Measurements from ENCODE around the gene LRFN4. TPM values are rescaled to one million over a fixed set of nuclear protein-coding genes. Genes with fewer than 3 reads are reported as not detected.

The LRFN4 gene
- total RNA-seq, 1 experiment from 2014 or later, result 66.7 TPM

DNA sequence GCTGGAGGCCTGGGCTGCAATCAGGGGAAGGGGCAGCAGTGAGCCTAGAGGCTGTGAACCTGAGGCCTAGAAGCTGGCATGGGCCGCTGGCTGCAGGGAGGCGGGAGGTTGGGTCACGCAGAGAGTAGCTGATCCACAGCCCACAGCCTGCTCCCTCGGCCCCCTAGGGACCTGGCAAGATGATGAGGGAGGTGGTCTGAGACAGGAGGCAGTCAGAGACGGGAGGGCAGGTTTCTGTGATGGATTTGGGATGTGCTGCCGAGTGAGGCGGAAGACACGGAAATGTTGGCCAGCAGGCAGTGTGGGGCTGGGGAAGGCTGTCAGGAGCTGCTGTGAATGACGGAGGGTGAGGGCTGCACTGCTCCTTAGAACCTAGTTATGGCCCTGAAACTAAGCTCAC is 22.7 kb downstream of the LRFN4 start:
- no peak overlapping the region for H2AK5ac ChIP-seq (ENCODE audit: insufficient read length, low read length)
- H3K79me2 ChIP-seq (ENCODE audit: insufficient read depth, low read length), result no peaks in the 10 kb centered on the region
- no peak overlapping the region for H3T11ph ChIP-seq (ENCODE audit: low read length)
- H2BK12ac ChIP-seq (ENCODE audit: insufficient read length, low read depth, low read length), result no peak overlapping the region
- no peak overlapping the region for H2BK15ac ChIP-seq (ENCODE audit: low read depth, low read length)
- no peak overlapping the region for H2BK120ac ChIP-seq (ENCODE audit: low read depth, low read length, poor library complexity, severe bottlenecking)
- no peak overlapping the region for H3K14ac ChIP-seq (ENCODE audit: insufficient read depth, low read length)
- H2AFZ ChIP-seq (ENCODE audit: low read length), result no peak overlapping the region
- H4K91ac ChIP-seq (ENCODE audit: insufficient read length, low read depth, low read length), result no peak overlapping the region
- no peak overlapping the region for H3K56ac ChIP-seq (ENCODE audit: insufficient read length, low read depth, low read length)
- H2BK5ac ChIP-seq (ENCODE audit: insufficient read length, low read length), result no peak overlapping the region
- Mint-ChIP-seq H3K36me3 (ENCODE audit: insufficient read depth in 1 of 3, low read depth in 3 of 3) (no peaks in the 10 kb centered on the region), H3K4me1 (peaks cover 40 to 63% of the 10 kb centered on the region in 2 experiments), H3K4me3 (no peak overlapping the region), H3K9me3 (no peaks in the 10 kb centered on the region), H3K27ac (peak overlapping the region in 2 of 3 experiments; percentile 71 to 81; a peak in 3 of 7 replicates), H3K27me3 (ENCODE audit: low read depth) (no peaks in the 10 kb centered on the region; the same call in 1 of the 2 replicates)
- H3K27ac ChIP-seq (ENCODE audit: insufficient read length, low read depth, low read length), result no peak overlapping the region
- H3K9me3 ChIP-seq (ENCODE audit: control insufficient read depth, low read depth, low read length), result no peaks in the 10 kb centered on the region
- H4K5ac ChIP-seq (ENCODE audit: insufficient read length, low read depth, low read length), result no peak overlapping the region
- no peak overlapping the region for H4K8ac ChIP-seq (replicated peaks; ENCODE audit: insufficient read length, low read depth, low read length)
- H3K4me2 ChIP-seq (ENCODE audit: insufficient read depth, insufficient read length, low read length), result no peak overlapping the region
- H3K18ac ChIP-seq (ENCODE audit: insufficient read length, low read depth, low read length), result no peak overlapping the region
- DNase-seq, result peak; percentile 27
- peaks cover 2% of the 10 kb centered on the region; the same call in 1 of the 2 replicates for H3K4me1 ChIP-seq (ENCODE audit: insufficient read depth, low read length)
- TF ChIP-seq, protein P1, sequence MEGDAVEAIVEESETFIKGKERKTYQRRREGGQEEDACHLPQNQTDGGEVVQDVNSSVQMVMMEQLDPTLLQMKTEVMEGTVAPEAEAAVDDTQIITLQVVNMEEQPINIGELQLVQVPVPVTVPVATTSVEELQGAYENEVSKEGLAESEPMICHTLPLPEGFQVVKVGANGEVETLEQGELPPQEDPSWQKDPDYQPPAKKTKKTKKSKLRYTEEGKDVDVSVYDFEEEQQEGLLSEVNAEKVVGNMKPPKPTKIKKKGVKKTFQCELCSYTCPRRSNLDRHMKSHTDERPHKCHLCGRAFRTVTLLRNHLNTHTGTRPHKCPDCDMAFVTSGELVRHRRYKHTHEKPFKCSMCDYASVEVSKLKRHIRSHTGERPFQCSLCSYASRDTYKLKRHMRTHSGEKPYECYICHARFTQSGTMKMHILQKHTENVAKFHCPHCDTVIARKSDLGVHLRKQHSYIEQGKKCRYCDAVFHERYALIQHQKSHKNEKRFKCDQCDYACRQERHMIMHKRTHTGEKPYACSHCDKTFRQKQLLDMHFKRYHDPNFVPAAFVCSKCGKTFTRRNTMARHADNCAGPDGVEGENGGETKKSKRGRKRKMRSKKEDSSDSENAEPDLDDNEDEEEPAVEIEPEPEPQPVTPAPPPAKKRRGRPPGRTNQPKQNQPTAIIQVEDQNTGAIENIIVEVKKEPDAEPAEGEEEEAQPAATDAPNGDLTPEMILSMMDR (conservative IDR thresholded peaks at IDR 0.05), result no peak
- no peak overlapping the region for H3K4ac ChIP-seq (ENCODE audit: low read depth, low read length)
- H3K23ac ChIP-seq (ENCODE audit: insufficient read length, low read depth, low read length), result no peak overlapping the region
- WGBS (ENCODE audit: extremely low coverage, insufficient read length, low lambda C conversion rate), result no CpG with 5 or more reads among the region's 9 CpGs
- H2BK20ac ChIP-seq (ENCODE audit: low read depth, low read length, poor library complexity, severe bottlenecking), result no peak overlapping the region
- H3K23me2 ChIP-seq (ENCODE audit: insufficient read length, low read depth, low read length, poor library complexity, severe bottlenecking), result no peaks in the 10 kb centered on the region
- no peaks in the 10 kb centered on the region for H4K20me1 ChIP-seq (ENCODE audit: control insufficient read depth, insufficient read depth, insufficient read length)
- H3K9ac ChIP-seq (ENCODE audit: extremely low read depth, insufficient read length, low read length), result no peak overlapping the region
- H3K79me1 ChIP-seq (ENCODE audit: insufficient read depth, low read depth, low read length, poor library complexity, severe bottlenecking), result no peaks in the 10 kb centered on the region
- H3K27me3 ChIP-seq (ENCODE audit: insufficient read depth, low read length), result no peaks in the 10 kb centered on the region

Measured in H9 (cell line).